Esophagus muscularis mucosa (tissue), 4 donors: Measurements from ENCODE around the gene LIPA. TPM values are rescaled to one million over a fixed set of nuclear protein-coding genes. Genes with fewer than 3 reads are reported as not detected.
A peak's percentile ranks its signal among the peaks of the same experiment; 100 is the strongest.

Experiments
- DNase-seq: peaks from one replicate; pipeline ENCODE4 v3.0.0-alpha.2; 2017; ENCODE audit errors: extremely low spot score
- H3K27ac ChIP-seq, 4 donors: fragments of 200-600 bp; sonication (generic); replicated peaks in 1 of 4; 1 replicate in 3 of 4; 2 replicates in 1 of 4; pipeline ENCODE4 v1.5.1; 2016 to 2019; ENCODE audit warnings: mild to moderate bottlenecking in 1 of 4
- H3K27me3 ChIP-seq, 4 donors: fragments of 200-600 bp; sonication (generic); one replicate each; pipeline versions ENCODE4 v1.5.1 to v1.6.0; 2016 to 2019
- H3K36me3 ChIP-seq, 4 donors: fragments of 200-600 bp; sonication (generic); one replicate each; pipeline ENCODE4 v1.5.1; 2016 to 2019
- H3K4me1 ChIP-seq, 4 donors: fragments of 200-600 bp; sonication (generic); one replicate each; pipeline ENCODE4 v1.5.1; 2016 to 2019
- H3K4me3 ChIP-seq, 4 donors: fragments of 200-600 bp; sonication (generic); 1 replicate in 2 of 4; 2 replicates in 2 of 4; pipeline ENCODE4 v1.5.1; 2016 to 2019; ENCODE audit warnings: mild to moderate bottlenecking in 4 of 4, moderate library complexity in 1 of 4
- H3K9me3 ChIP-seq, 4 donors: fragments of 200-600 bp; sonication (generic); 1 replicate in 3 of 4; 2 replicates in 1 of 4; pipeline ENCODE4 v1.5.1; 2016 to 2019
- EP300 ChIP-seq: sonication (generic); formaldehyde crosslinking; IDR thresholded peaks from one replicate; pipeline ENCODE4 v1.6.1; 2017; ENCODE audit warnings: antibody characterized with exemption
- POLR2A ChIP-seq: fragments of 450-650 bp; IDR thresholded peaks from one replicate; pipeline ENCODE4 v1.6.1; 2017; ENCODE audit warnings: antibody characterized with exemption, moderate library complexity, mild to moderate bottlenecking, low read depth
- POLR2AphosphoS5 ChIP-seq, 2 donors: sonication (generic); formaldehyde crosslinking; IDR thresholded peaks; one replicate each; pipeline ENCODE4 v1.6.1; 2017; ENCODE audit warnings: antibody characterized with exemption in 2 of 2
- WGBS: methylation state at CpG from one replicate; pipeline ENCODE4 v1.1.5; 2018; 5-methylcytosine and 5-hydroxymethylcytosine counted together
- intact Hi-C: fragments of 100-400 bp; cut with DNase I; formaldehyde crosslinking; loops from one replicate; pipeline ENCODE4 v1.15.1; 2023
- total RNA-seq, 4 donors: library from RNA; depleted of rRNA; stranded (reverse); fragments of >200 nt; gene quantifications; one replicate each; pipeline versions ENCODE4 v1.1.0 to v1.2.1, GENCODE V29; 2016
- TF ChIP-seq, protein P1 (sequence below), 3 experiments: fragments of 200-600 bp in 2 of 3; fragments of 450-650 bp in 1 of 3; sonication (generic) in 2 of 3; IDR thresholded peaks; one replicate each; pipeline ENCODE4 v1.5.1; 2017 to 2019; ENCODE audit warnings: antibody characterized with exemption in 3 of 3, mild to moderate bottlenecking in 2 of 3, moderate library complexity in 1 of 3

LIPA gene
- total RNA-seq, 4 donors from 2014 or later: 18.3 to 28.3 (median 24.0) TPM

DNA sequence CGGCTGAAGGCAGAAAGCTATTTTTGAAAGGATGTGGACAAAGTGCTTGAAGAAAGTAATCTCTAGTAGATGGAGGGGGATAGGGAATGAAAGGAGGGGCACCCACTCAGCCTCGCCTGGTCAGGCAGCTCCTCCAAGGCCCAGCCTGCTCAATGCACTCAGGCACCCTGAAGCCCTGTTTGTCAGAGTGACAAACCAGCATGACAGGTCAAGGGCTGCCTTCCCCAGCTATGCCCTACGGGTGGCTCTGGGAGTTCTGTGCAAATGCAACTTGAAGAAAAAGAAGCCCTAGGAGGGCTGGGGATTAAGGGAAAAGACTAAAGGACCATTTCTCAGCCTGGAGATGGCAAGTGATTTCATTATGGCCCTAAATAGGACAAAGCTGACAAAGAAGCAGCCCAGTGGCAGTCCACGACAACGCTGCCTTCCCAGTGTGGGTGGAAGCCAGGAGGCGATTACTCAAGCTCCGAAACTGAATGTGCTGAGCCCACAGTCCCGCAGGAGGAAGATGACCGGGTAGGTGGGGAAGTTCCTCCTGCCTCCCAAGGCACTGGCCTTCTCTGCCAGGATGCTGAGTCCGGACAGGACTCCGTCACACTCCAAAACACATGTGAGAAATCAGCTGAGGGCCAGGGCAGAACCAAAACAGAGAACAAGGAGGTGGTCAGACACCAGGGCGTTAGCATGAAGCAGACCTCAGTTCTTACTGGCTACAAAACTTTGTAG lies 16.3 kb downstream of the LIPA start:
- Histone ChIP-seq H3K4me3 (no peak overlapping the region), H3K36me3 (peaks cover 8 to 34% (median 11%) of the 10 kb centered on the region in 4 donors), H3K9me3 (no peaks in the 10 kb centered on the region), H3K27ac (no peak overlapping the region), H3K27me3 (no peaks in the 10 kb centered on the region), H3K4me1 (peaks cover 0 to 8% (median 2%) of the 10 kb centered on the region in 4 donors)
- no peak for DNase-seq
- WGBS: 86% methylated on average over 11 of the region's 12 CpGs
- TF ChIP-seq POLR2AphosphoS5 (IDR thresholded peaks at IDR 0.05) (peak; percentile 25 to 44), EP300 (no peak), POLR2A (no peak)
- TF ChIP-seq, protein P1, sequence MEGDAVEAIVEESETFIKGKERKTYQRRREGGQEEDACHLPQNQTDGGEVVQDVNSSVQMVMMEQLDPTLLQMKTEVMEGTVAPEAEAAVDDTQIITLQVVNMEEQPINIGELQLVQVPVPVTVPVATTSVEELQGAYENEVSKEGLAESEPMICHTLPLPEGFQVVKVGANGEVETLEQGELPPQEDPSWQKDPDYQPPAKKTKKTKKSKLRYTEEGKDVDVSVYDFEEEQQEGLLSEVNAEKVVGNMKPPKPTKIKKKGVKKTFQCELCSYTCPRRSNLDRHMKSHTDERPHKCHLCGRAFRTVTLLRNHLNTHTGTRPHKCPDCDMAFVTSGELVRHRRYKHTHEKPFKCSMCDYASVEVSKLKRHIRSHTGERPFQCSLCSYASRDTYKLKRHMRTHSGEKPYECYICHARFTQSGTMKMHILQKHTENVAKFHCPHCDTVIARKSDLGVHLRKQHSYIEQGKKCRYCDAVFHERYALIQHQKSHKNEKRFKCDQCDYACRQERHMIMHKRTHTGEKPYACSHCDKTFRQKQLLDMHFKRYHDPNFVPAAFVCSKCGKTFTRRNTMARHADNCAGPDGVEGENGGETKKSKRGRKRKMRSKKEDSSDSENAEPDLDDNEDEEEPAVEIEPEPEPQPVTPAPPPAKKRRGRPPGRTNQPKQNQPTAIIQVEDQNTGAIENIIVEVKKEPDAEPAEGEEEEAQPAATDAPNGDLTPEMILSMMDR (IDR thresholded peaks at IDR 0.05): no peak
- intact Hi-C loops: no loop called here

DNA sequence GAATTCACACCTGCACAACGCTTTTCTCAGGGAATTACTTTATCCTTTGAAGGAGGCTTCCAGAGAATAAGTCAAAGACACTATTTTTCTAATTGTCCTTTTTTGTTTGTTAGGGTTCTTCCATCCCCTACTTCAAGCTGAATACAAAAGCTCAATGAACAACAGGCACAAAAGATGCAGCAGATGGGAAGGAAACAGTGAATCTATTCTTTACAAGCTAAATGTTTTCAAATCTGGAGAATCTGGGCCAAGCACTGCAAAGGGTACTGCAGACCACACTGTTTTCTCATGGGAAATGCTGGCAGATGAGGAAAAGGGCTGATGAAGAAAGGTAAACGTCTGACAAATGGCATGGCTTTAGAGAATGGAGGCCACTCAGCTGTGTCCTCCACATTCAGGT lies 18.5 kb downstream of the LIPA start:
- WGBS: 90% methylated on average over 2 of the region's 2 CpGs
- TF ChIP-seq POLR2AphosphoS5 (IDR thresholded peaks at IDR 0.05) (no peak), EP300 (no peak), POLR2A (no peak)
- TF ChIP-seq, protein P1 (IDR thresholded peaks at IDR 0.05): no peak

DNA sequence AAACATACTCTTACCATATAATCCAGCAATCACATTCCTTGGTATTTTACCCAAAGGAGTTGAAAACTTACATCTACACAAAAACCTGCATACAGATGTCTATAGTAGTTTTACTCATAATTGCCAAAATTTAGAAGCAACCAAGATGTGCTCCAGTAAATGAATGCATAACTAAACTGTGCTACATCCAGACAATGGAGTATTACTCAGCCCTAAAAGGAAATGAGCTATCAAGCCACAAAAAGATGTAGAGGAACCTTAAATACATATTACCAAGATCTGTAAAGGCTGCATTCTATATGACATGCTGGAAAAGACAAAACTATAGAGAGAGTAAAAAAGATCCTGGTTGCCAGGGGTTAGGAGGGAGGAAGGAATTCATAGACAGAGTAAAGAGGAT lies 22.6 kb downstream of the LIPA start:
- H3K4me1 ChIP-seq: no peaks in the 10 kb centered on the region
- no peak overlapping the region for H3K27ac ChIP-seq
- peaks cover 0 to 42% (median 11%) of the 10 kb centered on the region in 4 donors for H3K36me3 ChIP-seq
- no peak for DNase-seq
- H3K9me3 ChIP-seq: no peaks in the 10 kb centered on the region
- no peak overlapping the region for H3K4me3 ChIP-seq
- intact Hi-C loops: no loop called here
- H3K27me3 ChIP-seq: no peaks in the 10 kb centered on the region
- TF ChIP-seq, protein P1 (IDR thresholded peaks at IDR 0.05): no peak
- TF ChIP-seq POLR2AphosphoS5 (IDR thresholded peaks at IDR 0.05) (no peak), EP300 (no peak), POLR2A (no peak)

More for the DNA sequence above, 18.5 kb downstream of the LIPA start:
- H3K27me3 ChIP-seq: no peaks in the 10 kb centered on the region
- H3K9me3 ChIP-seq: no peaks in the 10 kb centered on the region
- peaks cover 0 to 8% (median 2%) of the 10 kb centered on the region in 4 donors for H3K4me1 ChIP-seq
- no peak overlapping the region for H3K27ac ChIP-seq
- H3K36me3 ChIP-seq: peaks cover 0 to 25% (median 4%) of the 10 kb centered on the region in 4 donors
- H3K4me3 ChIP-seq: no peak overlapping the region
- intact Hi-C loops: no loop called here
- DNase-seq: no peak

DNA sequence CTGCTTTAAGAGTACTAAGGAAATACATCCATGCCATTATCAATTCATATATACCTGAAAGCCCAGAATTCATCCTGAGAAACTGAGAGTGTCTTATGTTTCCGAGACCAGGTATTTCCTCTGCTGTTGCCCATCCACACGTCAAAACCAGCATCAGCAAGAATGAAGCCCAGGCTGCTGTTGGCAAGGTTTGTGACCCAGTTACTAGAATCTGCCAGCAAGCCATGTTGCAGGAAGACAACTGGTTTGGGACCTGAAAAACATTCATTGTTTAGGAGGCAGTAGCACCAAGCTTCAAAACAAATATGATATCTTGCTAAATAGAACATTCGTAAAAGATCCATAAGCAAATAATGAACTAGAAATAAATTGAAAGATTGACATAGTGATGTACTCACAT lies 23.4 kb downstream of the LIPA start:
- Histone ChIP-seq H3K27ac (no peak overlapping the region), H3K27me3 (no peaks in the 10 kb centered on the region), H3K4me1 (no peaks in the 10 kb centered on the region), H3K36me3 (peaks cover 0 to 39% (median 12%) of the 10 kb centered on the region in 4 donors), H3K9me3 (no peaks in the 10 kb centered on the region), H3K4me3 (no peak overlapping the region)
- DNase-seq: peak; percentile 39
- TF ChIP-seq, protein P1 (IDR thresholded peaks at IDR 0.05): no peak
- no peak for TF ChIP-seq POLR2A
- no peak for TF ChIP-seq POLR2AphosphoS5 (IDR thresholded peaks at IDR 0.05)
- TF ChIP-seq EP300: no peak
- intact Hi-C loops: no loop called here
- WGBS: 94% methylated on average over 3 of the region's 3 CpGs

DNA sequence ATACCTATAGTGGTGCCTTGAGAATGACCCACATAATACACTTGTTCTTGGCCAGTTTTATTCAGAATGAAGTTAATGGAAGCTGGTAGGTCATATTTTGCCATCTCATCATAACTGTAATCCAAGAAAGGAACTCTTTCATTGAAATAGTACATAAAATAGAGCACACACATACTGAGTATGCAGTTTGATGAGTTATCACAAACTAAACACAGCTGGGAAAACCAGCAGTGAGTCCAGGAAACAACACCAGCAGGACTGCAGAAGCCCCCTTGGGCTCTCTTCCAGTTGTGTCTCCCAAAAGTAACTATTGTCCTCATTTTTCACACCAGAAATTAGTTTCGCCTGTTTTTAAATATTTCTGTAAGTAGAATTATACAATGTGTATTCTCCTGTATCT lies 24.7 kb downstream of the LIPA start:
- H3K36me3 ChIP-seq: peaks cover 0 to 40% (median 12%) of the 10 kb centered on the region in 4 donors
- TF ChIP-seq POLR2AphosphoS5 (IDR thresholded peaks at IDR 0.05) (no peak), EP300 (no peak), POLR2A (no peak)
- TF ChIP-seq, protein P1 (IDR thresholded peaks at IDR 0.05): no peak
- intact Hi-C loops: no loop called here

More for the DNA sequence above, 24.7 kb downstream of the LIPA start:
- H3K27ac ChIP-seq: no peak overlapping the region
- no peak for DNase-seq
- H3K4me3 ChIP-seq: no peak overlapping the region
- H3K27me3 ChIP-seq: no peaks in the 10 kb centered on the region
- no peaks in the 10 kb centered on the region for H3K4me1 ChIP-seq
- no peaks in the 10 kb centered on the region for H3K9me3 ChIP-seq
- 96% methylated on average over 1 of the region's 1 CpG for WGBS
